Measurements from ENCODE around the gene ANKRD31.
A peak's percentile ranks its signal among the peaks of the same experiment; 100 is the strongest.
"Not testable (repeated sequence)": the region's sequence is repeated elsewhere in the genome, so short reads cannot be mapped to it uniquely, and the experiment has no call there.

Gene ANKRD31

GRCh38 chr5:75275147-75275546 lies 38.5 kb upstream of the ANKRD31 start:
- no peak for TF ChIP-seq ZFX (IDR thresholded peaks at IDR 0.05; ENCODE audit: borderline replicate concordance)
- TF ChIP-seq CTCF (IDR thresholded peaks at IDR 0.05) = no peak
- H3K27ac ChIP-seq = no peak overlapping the region

- no peak for TF ChIP-seq CTCF (IDR thresholded peaks at IDR 0.05)
- TF ChIP-seq ZFX (IDR thresholded peaks at IDR 0.05; ENCODE audit: borderline replicate concordance) = no peak
- no peak overlapping the region for H3K27ac ChIP-seq
These were observed 37.8 kb upstream of the ANKRD31 start for GRCh38 chr5:75274486-75274885.

GRCh38 chr5:75270605-75271004 lies 33.9 kb upstream of the ANKRD31 start:
- not testable (repeated sequence) for H3K27ac ChIP-seq

- TF ChIP-seq ZFX (IDR thresholded peaks at IDR 0.05; ENCODE audit: borderline replicate concordance) (no peak), CTCF (IDR thresholded peaks at IDR 0.05) (peak; percentile 78)
- no peak overlapping the region for H3K27ac ChIP-seq
These were observed 29.1 kb upstream of the ANKRD31 start for GRCh38 chr5:75265731-75266130.

GRCh38 chr5:75262271-75262670 lies 25.6 kb upstream of the ANKRD31 start:
- TF ChIP-seq ZFX (IDR thresholded peaks at IDR 0.05; ENCODE audit: borderline replicate concordance) (no peak), CTCF (IDR thresholded peaks at IDR 0.05) (no peak)
- H3K27ac ChIP-seq = no peak overlapping the region

- no peak for TF ChIP-seq CTCF (IDR thresholded peaks at IDR 0.05)
- no peak for TF ChIP-seq ZFX (IDR thresholded peaks at IDR 0.05; ENCODE audit: borderline replicate concordance)
- no peak overlapping the region for H3K27ac ChIP-seq
These were observed 24.0 kb upstream of the ANKRD31 start for GRCh38 chr5:75260708-75261107.

GRCh38 chr5:75250452-75250851 lies 13.8 kb upstream of the ANKRD31 start:
- not testable (repeated sequence) for H3K27ac ChIP-seq

- H3K27ac ChIP-seq = no peak overlapping the region
- TF ChIP-seq CTCF (IDR thresholded peaks at IDR 0.05) = no peak
- TF ChIP-seq ZFX (IDR thresholded peaks at IDR 0.05; ENCODE audit: borderline replicate concordance) = no peak
These were observed 8.3 kb upstream of the ANKRD31 start for GRCh38 chr5:75245023-75245422.
